NB4 (cell line): ENCODE data around the gene ACTG1.

ENCODE experiments used
- DNase-seq: peaks from one replicate; pipeline ENCODE4 v3.0.0; 2010; ENCODE audit warnings: low read depth
- H3K4me3 ChIP-seq: one replicate; pipeline ENCODE4 v1.5.1; 2011; ENCODE audit warnings: mild to moderate bottlenecking, low read depth, low read length, moderate library complexity
- CTCF ChIP-seq: IDR thresholded peaks from one replicate; pipeline ENCODE4 v1.5.1; 2012; ENCODE audit warnings: low read depth, low read length
- MAX ChIP-seq: IDR thresholded peaks from 2 replicates; pipeline ENCODE4 v1.6.1; 2011; ENCODE audit warnings: low read depth, low read length
- MYC ChIP-seq: IDR thresholded peaks from 2 replicates; pipeline ENCODE4 v1.6.1; 2011; ENCODE audit warnings: low read depth, low read length
- POLR2A ChIP-seq: IDR thresholded peaks from 2 replicates; pipeline ENCODE4 v1.6.1; 2011; ENCODE audit warnings: mild to moderate bottlenecking; ENCODE audit not compliant: insufficient read length; ENCODE audit errors: extremely low read depth

Gene ACTG1

DNA sequence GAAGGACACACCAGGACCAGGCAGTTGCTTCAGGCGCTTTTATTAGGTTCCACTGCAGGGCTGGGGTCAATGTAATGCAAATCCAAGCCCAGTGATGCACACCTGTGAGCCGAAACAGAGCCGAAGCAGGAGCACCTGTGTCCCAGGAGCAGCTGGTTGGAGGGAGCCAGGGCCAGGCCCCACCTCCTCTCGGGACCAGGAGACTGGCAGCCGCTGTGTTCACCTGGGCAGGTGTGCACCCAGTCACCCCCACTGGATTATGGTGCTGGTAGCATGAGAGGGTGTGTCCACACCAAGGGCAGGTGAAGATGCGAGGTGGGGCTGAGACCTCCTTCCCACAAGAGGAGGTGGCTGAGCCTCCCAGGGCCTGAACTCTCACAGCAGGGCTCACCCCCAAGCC lies 44.3 kb upstream of the ACTG1 start:
- H3K4me3 ChIP-seq: no peak overlapping the region
- no peak for TF ChIP-seq MYC
- no peak for TF ChIP-seq POLR2A
- no peak for TF ChIP-seq CTCF
- TF ChIP-seq MAX: no peak
- no peak for DNase-seq

GRCh38 chr17:81556175-81556691 lies 43.6 kb upstream of the ACTG1 start:
- peak; percentile 67 for DNase-seq
- H3K4me3 ChIP-seq: no peak overlapping the region

GRCh38 chr17:81553616-81554181 lies 41.1 kb upstream of the ACTG1 start:
- peak; percentile 67 for DNase-seq
- peak overlapping the region; percentile 84 for H3K4me3 ChIP-seq
- TF ChIP-seq POLR2A: no peak
- no peak for TF ChIP-seq CTCF
- no peak for TF ChIP-seq MYC
- TF ChIP-seq MAX: no peak

More at GRCh38 chr17:81556175-81556691, 43.6 kb upstream of the ACTG1 start:
- TF ChIP-seq MAX (no peak), MYC (no peak)

DNA sequence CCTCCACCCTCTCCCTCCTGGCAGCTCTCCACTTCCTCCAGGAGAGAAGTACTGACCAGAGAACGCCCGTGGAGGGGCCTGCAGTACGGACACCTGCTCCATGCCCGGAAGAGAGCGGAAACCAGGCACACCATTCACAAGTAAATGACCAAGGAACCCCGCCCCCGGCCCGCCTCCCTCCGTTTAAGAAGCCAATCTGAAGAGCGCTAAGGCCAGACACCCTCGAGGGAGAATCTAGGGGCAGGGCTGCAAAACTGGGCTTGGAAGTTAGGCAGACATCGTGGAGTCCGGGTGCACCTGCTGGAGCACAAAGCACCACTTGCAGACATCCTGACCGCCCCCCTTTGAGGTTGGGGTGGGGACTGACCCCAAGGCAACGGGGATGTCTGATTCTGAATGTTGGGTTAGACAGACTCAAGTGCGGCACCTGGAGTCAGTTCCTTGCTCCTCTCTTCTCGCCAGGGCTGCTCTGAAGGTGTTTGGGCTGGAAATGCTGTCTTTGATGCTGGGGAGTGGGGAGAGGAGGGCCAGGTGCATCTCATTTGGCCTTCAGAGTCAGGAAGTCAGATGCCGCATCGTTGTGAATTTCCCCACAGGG lies 40.5 kb upstream of the ACTG1 start:
- peak; percentile 95 for DNase-seq
- TF ChIP-seq MYC (no peak), POLR2A (peak; percentile 69), MAX (0 out of 2 replicates have a peak, but pooled peaks have one; percentile 3)
- peak overlapping the region; percentile 84 for H3K4me3 ChIP-seq

DNA sequence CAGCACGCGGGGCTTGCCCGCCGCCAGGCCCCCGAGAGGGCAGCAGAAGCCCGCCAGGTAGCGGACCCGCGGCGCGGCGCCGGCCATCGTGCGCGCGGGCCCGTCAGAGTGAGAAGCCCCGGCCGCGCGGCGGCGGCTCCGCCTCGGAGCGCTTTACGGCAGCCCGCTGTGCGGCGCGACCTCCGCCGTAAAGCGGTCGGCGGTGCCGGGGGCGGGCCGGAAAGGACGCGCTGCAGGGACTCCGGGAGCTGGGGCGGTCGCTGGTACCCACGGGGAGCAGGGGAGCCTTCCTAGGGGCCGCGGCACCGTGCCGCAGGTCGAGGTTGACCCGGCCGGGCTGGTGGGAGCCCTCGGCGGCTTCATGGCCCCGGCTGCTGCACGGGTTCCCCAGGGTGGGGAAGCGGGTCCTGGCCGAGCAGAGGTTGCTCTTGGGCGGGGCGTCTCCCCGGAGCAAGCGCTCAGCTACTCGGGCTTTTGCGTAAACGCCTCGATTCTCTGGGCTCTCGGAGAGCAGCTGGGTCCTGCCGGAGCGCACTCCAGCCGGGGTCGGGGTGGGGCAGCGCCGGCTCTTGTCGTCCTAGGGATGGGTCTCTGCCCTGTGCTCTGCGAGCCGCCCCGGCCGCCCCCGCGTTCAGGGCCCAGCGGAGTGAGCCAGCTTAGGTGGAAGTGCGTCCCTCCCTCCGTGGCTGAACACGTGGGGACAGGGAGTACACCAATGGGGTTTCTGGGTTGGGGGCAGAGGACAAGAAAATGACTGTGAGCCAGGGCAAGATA lies 39.8 kb upstream of the ACTG1 start, which contains the start of gene FAAP100:
TSS of gene FAAP100 (minus strand) at position 110 of the 774 bp plus-strand sequence. CDS start at position 87, 23 bp downstream.
- TF ChIP-seq MYC (peak; percentile 85), MAX (peak; percentile 86), POLR2A (peak; percentile 64), CTCF (no peak)
- peak within 1 kb of the TSS; percentile 84 for H3K4me3 ChIP-seq
- DNase-seq: peak; percentile 88

- DNase-seq: peak; percentile 26
- TF ChIP-seq MAX (no peak), CTCF (no peak), POLR2A (no peak), MYC (no peak)
- H3K4me3 ChIP-seq: peak overlapping the region; percentile 69
Measured at GRCh38 chr17:81551458-81552243, 39.1 kb upstream of the ACTG1 start.
